ENCODE measurements around the gene PALMD.

The PALMD gene

DNA sequence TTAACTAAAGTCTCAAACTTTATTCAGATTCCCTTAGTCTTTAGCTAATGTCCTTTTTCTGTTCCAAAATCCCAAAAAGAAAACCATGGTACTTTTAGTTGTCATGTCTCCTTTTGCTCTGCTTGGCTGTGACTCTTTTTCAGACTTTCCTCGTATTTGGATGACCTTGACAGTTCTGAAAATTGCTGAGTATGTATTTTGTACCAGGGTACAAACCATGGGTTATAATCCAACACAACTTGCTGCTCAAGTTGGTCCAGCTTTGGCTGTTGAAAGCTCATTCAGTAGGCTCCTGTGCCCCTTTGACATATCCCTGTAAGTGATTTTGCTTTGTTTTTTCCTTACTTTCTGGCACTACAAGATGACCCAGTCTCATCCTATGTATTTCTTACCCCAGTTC lies 51.7 kb downstream of the PALMD start:
- DNase-seq (ENCODE audit: low spot score), result no peak

DNA sequence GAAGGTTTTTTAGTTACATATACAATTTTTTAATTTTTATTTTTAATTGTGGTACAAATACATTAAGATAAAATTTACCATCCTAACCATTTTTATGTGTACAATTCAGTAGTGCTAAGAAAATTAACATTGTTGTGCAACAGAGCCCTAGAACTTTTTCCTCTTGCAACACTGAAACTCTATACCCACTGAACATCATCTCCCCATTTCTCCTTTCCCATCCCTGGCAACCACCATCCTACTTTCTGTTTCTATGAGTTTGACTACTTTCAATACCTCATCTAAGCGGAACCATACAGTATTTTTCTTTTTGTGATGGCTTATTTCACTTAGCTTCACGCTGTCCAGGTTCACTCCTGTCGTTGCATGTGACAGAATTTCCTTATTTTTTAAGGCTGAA lies 54.1 kb downstream of the PALMD start:
- DNase-seq (ENCODE audit: low spot score), result no peak

DNA sequence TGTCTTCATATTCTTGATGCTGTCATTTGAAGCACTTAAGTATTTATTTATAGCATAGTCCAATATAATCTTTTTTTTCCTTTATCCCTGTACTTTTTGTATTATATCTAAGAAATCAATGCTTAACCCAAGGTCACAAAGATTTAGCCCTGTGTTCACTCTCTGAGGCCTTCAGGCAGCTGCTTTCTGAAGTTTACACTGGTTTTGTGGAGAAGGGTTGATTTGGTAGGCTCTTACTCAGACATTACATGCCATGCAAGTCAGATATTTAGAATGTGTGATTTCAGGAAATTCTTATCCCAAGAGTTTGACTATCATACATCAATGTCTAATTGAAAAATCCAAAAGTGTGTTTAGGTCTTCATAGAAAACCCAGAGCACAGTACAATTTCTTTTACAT lies 56.3 kb downstream of the PALMD start:
- no peak for DNase-seq (ENCODE audit: low spot score)

DNA sequence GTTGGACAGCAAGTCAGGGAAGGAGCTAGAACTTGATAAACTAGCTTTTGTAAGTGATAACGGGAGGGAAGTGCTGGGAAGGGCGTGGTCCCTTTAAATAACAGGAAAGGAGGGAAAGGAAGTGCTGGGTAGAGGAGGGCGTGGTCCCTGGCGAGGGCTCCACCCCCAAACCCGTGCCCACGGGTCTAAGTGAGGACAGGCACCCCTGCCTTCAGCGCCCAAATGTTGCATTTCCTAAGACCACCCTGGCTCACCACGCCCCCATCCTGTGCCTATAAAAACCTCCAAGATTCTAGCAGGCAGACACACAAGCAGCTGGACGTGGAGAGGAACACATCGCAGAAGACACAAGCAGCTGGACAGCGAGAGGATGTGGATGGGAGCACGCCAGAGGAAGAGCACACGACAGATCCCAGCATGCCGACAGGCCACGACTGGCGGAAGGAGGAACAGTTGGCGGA lies 58.5 kb downstream of the PALMD start:
- no peak for DNase-seq (ENCODE audit: low spot score)

DNA sequence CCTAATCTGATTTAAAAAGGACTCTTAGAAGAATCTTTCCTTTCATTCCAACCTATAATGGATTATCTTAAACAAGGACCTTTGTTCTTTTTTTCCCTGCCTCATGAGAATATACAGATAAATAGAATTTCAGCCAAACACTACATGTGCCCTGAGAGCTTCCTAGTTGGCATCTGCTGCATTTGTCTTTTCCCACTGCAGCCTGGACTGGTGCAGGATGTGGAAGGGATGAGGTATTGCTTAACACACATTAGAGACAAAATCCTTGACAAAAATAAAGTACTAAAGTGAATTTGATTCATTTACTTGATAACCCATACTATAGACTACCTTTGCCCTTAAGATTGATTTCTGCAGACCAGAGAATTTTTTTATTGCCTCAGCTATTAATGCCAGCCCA lies 59.5 kb downstream of the PALMD start:
- no peak for DNase-seq (ENCODE audit: low spot score)

DNA sequence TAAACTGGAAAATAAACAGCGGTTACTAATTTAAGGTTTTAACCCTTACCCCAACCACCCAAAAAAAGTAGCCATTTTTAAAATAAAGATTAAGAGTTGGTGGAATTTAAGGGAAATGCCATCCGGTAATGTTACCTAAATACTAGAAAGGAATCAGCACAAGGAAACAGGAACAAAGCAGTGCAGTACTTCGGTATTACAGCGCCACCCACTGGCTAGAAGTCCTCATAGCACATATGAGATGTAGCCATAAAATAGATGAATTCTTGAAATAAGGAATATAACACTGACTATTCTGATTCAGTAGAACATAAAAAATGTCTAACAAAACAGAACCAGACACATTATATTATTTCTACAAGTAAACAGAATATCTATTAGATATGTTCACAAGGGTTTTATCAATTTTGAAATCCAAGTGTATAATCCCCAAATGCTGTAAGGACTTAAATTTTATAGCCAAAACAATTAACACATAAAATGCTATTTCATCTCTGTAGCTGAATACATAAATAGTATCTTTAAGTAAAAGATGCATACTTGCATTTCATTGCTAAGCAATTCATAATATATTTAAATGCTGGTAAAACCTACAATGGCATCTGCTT lies 61.7 kb downstream of the PALMD start:
- peak; percentile 17 for DNase-seq (ENCODE audit: low spot score)

DNA sequence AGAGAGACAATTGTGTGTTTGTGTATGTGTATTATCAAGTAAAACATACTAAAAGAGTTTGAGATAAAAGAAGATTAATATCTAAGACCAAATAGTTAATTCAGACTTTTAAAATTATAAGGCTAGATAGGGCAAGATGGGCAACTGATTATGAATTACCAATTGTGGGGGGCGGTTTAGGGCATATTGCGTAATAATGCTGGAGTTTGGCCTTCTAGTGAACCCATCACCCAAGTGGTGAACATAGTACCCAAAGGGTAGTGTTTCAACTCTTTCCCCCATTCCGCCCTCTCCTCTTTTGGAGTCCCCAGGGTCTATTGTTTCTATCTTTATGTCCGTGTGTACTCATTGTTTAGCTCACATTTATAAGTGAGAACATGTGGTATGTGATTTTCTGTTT lies 65.1 kb downstream of the PALMD start:
- no peak for DNase-seq (ENCODE audit: low spot score)

DNA sequence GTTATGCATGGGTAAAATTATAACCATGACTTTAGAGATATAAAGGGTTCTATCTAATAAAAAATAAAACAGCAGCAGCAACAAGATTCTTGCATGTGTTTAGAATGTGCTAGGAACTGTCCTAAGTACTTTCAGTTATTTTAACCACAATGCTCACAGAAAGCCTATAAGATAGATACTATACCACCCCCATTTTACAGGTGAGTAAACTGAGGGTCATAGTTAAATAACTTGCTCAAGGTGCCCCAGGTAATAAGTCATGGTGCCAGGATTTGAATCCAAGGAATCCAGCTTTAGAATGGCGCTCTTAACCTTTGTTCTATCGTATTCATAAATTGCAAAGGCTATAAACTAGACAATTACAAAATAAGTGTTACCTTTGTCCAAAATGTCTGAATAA lies 67.1 kb downstream of the PALMD start:
- no peak for DNase-seq (ENCODE audit: low spot score)

DNA sequence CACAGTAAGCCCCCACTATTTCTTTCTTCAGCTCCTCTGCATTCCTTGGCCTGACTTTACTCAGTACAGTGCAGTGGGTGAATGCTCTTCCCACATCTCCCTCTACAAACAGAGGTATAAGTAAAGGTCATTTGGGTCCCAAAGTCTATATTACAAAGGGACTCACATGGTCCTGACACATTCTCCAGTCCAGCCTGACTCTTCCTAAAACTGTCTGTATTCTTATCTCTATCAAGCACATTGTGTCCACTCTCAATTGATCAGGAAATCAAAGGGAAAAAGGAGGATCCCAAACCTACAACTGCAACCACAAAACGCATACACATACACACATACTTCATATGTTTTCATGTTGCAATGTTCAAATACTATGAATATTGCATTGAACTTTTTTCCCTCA lies 71.1 kb downstream of the PALMD start:
- no peak for DNase-seq (ENCODE audit: low spot score)

DNA sequence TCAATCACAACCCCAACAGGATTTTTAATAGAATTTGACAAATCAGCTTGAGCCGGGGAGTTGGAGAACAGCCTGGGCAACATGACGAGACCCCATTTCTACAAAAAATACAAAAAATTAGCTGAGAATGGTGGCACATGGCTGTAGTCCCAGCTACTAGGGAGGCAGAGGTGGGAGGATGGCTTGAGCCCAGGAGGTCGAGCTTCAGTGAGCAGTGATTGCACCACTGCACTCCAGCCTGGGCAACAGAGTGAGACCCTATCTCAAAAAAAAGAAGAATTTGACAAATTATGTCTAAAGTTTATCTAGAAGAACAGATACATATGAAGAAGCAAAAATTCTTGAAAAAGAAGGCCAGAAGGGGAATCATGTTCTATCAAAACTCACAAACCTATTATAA lies 77.3 kb downstream of the PALMD start:
- DNase-seq (ENCODE audit: low spot score), result no peak

DNA sequence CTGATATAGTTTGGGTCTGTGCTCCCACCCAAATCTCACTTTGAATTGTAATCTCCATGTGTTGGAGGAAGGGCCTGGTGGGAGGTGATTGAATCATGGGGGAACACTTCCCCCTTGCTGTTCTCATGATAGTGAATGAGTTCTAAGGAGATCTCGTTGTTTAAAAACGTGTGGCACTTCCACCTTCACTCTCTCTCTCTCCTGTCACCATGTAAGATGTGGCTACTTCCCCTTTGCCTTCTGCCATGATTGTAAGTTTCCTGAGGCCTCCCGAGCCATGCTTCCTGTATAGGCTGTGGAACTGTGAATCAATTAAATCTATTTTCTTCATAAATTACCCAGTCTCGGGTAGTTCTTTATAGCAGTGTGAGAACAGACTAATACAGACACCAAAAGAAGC lies 80.1 kb downstream of the PALMD start:
- no peak for DNase-seq (ENCODE audit: low spot score)

DNA sequence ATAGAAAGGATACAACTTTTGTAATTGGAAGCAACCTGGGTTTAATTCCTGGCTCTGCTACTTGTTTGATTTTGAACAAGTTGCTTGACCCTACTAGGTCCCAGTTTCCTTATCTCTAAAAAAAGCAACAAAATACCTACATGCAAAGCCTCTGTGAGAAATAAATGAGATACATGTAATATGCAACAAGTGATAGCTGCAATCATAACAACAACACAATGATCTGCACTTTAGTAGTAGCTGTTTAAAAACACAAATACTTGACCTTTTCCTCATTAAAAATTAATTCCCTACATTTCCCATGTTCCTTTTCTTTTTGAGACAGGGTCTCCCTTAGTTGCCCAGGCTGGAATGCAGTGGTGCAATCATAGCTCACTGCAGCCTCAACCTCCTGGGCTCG lies 80.5 kb downstream of the PALMD start:
- no peak for DNase-seq (ENCODE audit: low spot score)

DNA sequence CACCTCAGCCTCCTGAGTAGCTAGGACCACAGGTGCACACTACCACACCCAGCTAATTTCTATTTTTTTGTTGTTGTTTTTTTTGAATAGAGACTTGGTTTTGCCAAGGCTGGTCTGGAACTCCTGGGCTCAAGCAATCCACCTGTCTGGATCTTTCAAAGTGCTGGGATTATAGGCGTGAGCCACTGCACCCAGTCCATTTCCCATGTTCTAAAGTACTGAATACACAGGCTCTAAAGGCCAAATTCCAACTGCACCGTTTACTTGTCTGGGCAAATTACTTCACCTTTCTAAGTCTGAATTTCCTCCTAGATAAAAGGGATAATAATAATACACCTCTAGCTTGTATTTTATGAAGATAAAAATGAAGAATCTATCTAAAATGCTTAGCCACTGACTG lies 80.9 kb downstream of the PALMD start:
- DNase-seq (ENCODE audit: low spot score), result no peak

DNA sequence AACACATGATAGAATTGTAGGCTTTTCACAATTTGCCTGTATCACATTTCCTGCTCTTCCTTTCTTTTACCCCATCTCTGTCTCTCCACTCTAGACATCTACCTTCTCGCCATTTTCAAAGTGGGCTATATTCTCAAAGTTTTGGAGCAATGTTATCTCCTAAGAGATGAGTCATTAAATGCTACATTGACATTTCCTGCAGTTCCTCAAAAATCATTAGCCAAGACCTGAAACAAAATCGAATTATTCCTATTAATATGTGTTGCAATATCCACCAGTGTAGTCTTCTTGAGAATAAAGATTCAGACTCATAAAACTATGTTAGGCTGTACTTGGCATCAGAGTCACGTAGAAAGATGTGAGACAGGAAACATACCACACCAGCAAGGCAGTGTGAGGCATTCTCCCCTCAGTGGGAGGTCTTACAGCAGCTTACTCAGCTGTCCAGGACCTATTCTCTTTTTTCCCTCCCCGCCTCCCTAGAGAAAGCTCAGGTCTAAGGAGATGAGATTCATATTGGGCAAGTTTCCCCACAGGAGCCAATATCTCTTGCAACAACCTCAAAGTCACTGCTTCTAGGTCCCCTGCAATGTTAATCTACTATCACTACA lies 81.8 kb downstream of the PALMD start:
- no peak for DNase-seq (ENCODE audit: low spot score)

DNA sequence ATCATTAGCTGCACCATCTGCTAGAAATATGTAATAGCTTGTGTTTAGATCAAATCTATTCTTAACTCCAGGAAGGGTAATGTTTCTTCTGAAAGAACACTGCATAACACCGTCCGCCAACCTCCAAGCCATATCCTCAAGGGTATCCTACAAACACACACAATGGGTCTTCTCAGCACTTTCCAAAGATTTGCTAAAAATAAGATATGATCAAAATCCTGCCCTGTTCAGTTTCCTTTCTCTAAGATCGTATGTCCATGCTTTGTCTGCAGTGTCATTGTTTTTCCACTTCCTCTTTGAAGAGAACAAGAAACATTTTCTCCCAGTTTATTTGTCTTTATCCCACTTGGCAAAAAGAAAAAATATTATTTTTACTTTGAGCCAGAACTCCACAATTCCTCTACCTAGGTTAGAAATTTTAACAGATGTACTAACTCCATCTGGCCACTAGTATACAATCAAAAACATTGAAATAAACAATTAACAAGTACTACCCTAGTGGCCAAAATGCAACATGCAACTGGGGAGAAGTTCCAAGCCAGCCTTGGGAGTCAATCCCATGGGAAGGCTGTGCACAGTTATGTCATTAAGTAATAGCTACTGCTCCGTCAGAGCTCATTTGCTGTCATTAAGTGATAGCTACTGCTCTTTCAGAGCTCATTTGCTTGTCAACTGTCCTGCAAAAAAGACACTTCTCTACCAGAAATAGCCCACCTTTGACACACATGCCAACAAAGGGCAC lies 82.8 kb downstream of the PALMD start:
- DNase-seq (ENCODE audit: low spot score), result peak; percentile 7

DNA sequence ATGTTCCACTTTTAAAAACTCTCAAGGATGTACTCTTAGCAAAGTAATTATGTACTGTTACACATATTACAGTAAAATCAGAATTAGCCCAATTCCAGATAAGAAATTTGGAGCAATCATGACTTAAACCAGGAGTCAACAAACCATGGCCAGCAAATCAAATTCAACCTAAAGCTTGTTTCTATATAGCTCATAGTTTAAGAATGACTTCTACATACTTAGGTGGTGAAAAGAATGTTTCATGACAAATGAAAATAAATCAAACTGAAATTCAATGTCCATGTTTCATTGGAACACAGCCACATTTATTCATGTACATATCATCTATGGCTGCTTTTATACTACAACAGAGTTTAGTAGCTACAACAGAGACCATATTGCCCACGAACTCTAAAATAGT lies 85.5 kb downstream of the PALMD start:
- no peak for DNase-seq (ENCODE audit: low spot score)

DNA sequence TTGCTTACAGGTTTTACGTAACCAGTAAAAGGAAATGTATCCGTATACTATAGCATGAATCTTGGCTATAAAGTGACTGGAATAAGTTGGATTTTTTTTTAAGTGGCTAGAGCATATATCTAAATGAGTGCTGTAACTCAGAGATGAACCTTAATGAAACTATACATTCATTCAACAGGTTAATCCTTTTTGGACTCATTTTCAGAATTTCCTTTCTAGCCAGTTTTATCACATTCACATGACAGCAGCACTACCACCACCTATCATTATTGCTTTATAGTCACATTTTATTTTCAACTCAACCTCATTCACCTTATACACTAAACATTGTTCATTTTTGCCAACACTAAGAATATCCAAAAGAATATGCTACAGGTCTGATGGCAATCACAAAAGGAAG lies 89.9 kb downstream of the PALMD start:
- no peak for DNase-seq (ENCODE audit: low spot score)

DNA sequence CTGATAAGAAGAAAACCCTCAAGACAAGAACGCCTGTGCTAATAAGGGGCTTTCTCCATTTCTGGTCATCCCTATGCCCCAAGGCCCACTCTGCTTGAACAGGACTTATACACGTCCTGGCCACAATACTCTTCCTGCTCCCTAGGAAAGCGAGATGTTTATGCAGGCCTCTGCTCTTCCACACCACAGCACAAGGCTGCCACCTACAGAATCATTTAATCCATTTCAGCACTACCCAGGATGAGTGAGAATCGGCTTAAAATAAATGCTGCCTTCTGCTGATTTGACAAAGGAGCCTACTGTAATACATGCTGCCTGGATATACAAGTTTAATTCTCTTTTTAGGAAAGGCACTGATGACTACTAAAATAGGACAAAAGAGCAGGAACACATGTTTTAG lies 91.1 kb downstream of the PALMD start:
- DNase-seq (ENCODE audit: low spot score), result no peak

DNA sequence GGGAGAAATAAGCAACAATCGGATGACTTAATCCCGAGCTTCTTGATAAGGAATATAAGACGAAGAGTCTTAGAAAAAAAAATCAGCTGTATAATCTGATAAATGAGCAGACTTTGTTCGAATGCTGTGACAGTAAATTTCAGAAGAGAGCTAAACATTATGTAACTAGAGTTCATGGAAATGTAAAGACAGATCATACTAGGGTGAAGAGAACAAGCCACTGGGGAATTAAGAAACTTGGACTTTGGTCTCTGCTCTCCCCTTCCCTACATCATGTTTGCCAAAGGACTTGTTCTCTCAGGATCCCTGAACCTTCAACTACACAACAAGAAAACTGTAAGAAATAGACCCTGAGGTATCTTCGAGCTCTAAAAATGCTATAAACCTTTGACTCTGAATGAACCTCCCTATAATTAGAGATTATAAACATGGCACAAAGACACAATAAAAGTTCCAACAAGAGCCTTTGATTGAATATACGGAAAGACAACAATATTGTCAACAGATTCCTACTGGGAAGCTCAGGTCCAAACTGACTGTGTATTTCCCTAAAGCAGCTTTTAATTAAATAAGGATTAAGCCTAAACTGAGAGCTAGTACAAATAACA lies 93.0 kb downstream of the PALMD start:
- no peak for DNase-seq (ENCODE audit: low spot score)

DNA sequence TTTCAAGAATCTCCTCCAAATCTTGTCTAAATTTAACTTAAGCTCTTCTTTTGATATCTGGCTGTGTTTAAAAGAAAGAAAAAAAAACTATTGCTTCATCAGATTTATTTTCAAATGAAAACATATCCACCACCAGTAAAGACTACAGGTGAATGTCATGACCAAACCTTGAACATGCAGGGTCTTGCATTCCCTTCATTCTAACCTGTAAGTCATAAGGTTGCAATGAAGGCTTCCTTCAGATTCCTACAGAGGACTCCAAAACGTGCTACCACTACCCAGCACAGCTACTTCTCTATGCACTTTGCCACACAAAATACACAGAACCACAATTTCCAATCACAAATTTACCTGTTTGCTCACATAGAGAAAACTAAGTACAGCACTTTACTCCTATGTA lies 94.2 kb downstream of the PALMD start:
- DNase-seq (ENCODE audit: low spot score), result no peak
